SH-SY5Y (cell line): ENCODE results near the gene CHAC2.

Source experiments
- GATA2 ChIP-seq: IDR thresholded peaks from 2 replicates; pipeline ENCODE4 v1.6.1; 2011; ENCODE audit warnings: mild to moderate bottlenecking, low read depth, low read length
- GATA3 ChIP-seq: IDR thresholded peaks from 2 replicates; pipeline ENCODE4 v1.6.1; 2011; ENCODE audit warnings: low read depth, mild to moderate bottlenecking, low read length, moderate library complexity

- no peak for TF ChIP-seq GATA2
- no peak for TF ChIP-seq GATA3
Measured at GRCh38 chr2:53793261-53793660, 25.7 kb downstream of the CHAC2 start.
